SU-DHL-6 (cell line): Measurements from ENCODE around the gene PTPRJ.

Experiments used
- EZH2phosphoT487 ChIP-seq: fragments of 200-600 bp; sonication (generic), shearing (Covaris generic); conservative IDR thresholded peaks from 2 replicates; pipeline ENCODE4 v1.6.1; 2018; ENCODE audit warnings: mild to moderate bottlenecking, antibody characterized with exemption, low read length, moderate library complexity, mixed read lengths
- TF ChIP-seq, protein P1 (sequence below): fragments of 200-600 bp; sonication (generic); IDR thresholded peaks from one replicate; pipeline ENCODE4 v1.5.1; 2017; ENCODE audit warnings: antibody characterized with exemption, mild to moderate bottlenecking, low read length, moderate library complexity; ENCODE audit not compliant: insufficient read depth, poor library complexity, severe bottlenecking

DNA sequence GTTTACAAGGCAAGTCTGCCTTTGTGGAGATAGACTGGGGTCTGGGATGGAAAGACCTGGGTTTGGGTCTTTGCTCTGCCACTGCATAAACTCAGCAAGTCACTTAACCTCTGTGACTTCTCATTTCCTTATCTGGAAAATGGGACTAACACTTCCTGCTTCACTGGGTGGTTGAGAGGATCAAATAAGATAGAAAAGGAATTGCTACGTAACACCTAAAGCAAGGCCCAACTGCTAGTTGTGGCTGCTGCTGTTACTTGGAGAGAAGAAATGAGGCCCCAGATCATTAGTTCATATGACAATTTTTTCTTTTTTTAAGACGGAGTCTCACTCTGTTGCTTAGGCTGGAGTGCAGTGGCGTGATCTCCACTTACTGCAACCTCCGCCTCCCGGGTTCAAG lies 5.9 kb downstream of the PTPRJ start:
- TF ChIP-seq, protein P1, sequence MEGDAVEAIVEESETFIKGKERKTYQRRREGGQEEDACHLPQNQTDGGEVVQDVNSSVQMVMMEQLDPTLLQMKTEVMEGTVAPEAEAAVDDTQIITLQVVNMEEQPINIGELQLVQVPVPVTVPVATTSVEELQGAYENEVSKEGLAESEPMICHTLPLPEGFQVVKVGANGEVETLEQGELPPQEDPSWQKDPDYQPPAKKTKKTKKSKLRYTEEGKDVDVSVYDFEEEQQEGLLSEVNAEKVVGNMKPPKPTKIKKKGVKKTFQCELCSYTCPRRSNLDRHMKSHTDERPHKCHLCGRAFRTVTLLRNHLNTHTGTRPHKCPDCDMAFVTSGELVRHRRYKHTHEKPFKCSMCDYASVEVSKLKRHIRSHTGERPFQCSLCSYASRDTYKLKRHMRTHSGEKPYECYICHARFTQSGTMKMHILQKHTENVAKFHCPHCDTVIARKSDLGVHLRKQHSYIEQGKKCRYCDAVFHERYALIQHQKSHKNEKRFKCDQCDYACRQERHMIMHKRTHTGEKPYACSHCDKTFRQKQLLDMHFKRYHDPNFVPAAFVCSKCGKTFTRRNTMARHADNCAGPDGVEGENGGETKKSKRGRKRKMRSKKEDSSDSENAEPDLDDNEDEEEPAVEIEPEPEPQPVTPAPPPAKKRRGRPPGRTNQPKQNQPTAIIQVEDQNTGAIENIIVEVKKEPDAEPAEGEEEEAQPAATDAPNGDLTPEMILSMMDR: no peak
- TF ChIP-seq EZH2phosphoT487: no peak
